22Rv1 (cell line): ENCODE results near the gene DMD.

Source experiments
- CTCF ChIP-seq: fragments of 450-650 bp; IDR thresholded peaks from 2 replicates; pipeline ENCODE4 v1.5.1; 2017; ENCODE audit warnings: mild to moderate bottlenecking
- ZFX ChIP-seq: fragments of 450-650 bp; IDR thresholded peaks from 2 replicates; pipeline ENCODE4 v1.6.1; 2017; ENCODE audit warnings: antibody characterized with exemption, borderline replicate concordance

- TF ChIP-seq CTCF = no peak
- TF ChIP-seq ZFX = no peak
Observed at GRCh38 chrX:32644476-32645245, 566.7 kb downstream of the DMD start.
